MM.1S (cell line): ENCODE measurements around the gene SLC30A1.

ENCODE experiments used
- DNase-seq: peaks from one replicate; pipeline ENCODE4 v3.0.0-alpha.2; 2015
- H2AFZ ChIP-seq: fragments of 300-600 bp; sonication (generic); 2 replicates; pipeline ENCODE4 v1.6.0; 2016; ENCODE audit warnings: antibody characterized with exemption, low read length
- H3F3A ChIP-seq: fragments of 300-600 bp; sonication (generic); 2 replicates; pipeline ENCODE4 v1.6.1; 2016; ENCODE audit warnings: mild to moderate bottlenecking, antibody characterized with exemption, low read length, moderate library complexity, mixed read lengths; ENCODE audit not compliant: insufficient read depth
- H3K27ac ChIP-seq: fragments of 300-600 bp; sonication (generic); 2 replicates; pipeline ENCODE4 v1.5.1; 2016; ENCODE audit warnings: mild to moderate bottlenecking, low read length
- H3K27me3 ChIP-seq: fragments of 300-600 bp; sonication (generic); replicated peaks from 2 replicates; pipeline ENCODE4 v1.6.0; 2016; ENCODE audit warnings: low read length; ENCODE audit not compliant: insufficient read depth
- H3K36me3 ChIP-seq: fragments of 300-600 bp; sonication (generic); replicated peaks from 2 replicates; pipeline ENCODE4 v1.6.1; 2016; ENCODE audit warnings: mild to moderate bottlenecking, low read length, mixed read lengths; ENCODE audit not compliant: insufficient read depth
- H3K4me1 ChIP-seq: fragments of 300-600 bp; sonication (generic); 2 replicates; pipeline ENCODE4 v1.6.1; 2016; ENCODE audit warnings: low read length, mixed read lengths
- H3K4me2 ChIP-seq: fragments of 300-600 bp; sonication (generic); 2 replicates; pipeline ENCODE4 v1.6.0; 2016; ENCODE audit warnings: low read depth, low read length
- H3K4me3 ChIP-seq: fragments of 300-600 bp; sonication (generic); 2 replicates; pipeline ENCODE4 v1.5.1; 2016; ENCODE audit warnings: low read length, mixed read lengths
- H3K79me2 ChIP-seq: fragments of 300-600 bp; sonication (generic); 2 replicates; pipeline ENCODE4 v1.6.1; 2016; ENCODE audit warnings: mixed run types, low read length, mixed read lengths
- H3K9ac ChIP-seq: fragments of 300-600 bp; sonication (generic); 2 replicates; pipeline ENCODE4 v1.6.1; 2016; ENCODE audit warnings: low read length, mixed read lengths
- H3K9me2 ChIP-seq: fragments of 300-600 bp; sonication (generic); replicated peaks from 2 replicates; pipeline ENCODE4 v1.6.1; 2016; ENCODE audit warnings: mild to moderate bottlenecking, low read length, mixed read lengths; ENCODE audit not compliant: insufficient read depth
- H3K9me3 ChIP-seq: fragments of 300-600 bp; sonication (generic); replicated peaks from 2 replicates; pipeline ENCODE4 v1.6.1; 2016; ENCODE audit warnings: mild to moderate bottlenecking, low read length, mixed read lengths; ENCODE audit not compliant: insufficient read depth
- H4K20me1 ChIP-seq: fragments of 300-600 bp; sonication (generic); 2 replicates; pipeline ENCODE4 v1.6.1; 2016; ENCODE audit warnings: mild to moderate bottlenecking, low read length, moderate library complexity, mixed read lengths; ENCODE audit not compliant: insufficient read depth
- CTCF ChIP-seq: fragments of 300-600 bp; sonication (generic); IDR thresholded peaks from 2 replicates; pipeline ENCODE4 v1.5.1; 2016; ENCODE audit warnings: antibody characterized with exemption, low read length, mixed read lengths
- EZH2 ChIP-seq: fragments of 300-600 bp; sonication (generic); optimal IDR thresholded peaks from 2 replicates; pipeline ENCODE3; 2017; ENCODE audit warnings: low read depth, mild to moderate bottlenecking, antibody characterized with exemption, low read length, mixed read lengths
- EZH2phosphoT487 ChIP-seq: fragments of 300-600 bp; sonication (generic); IDR thresholded peaks from 2 replicates; pipeline ENCODE4 v1.6.1; 2018; ENCODE audit warnings: antibody characterized with exemption, low read length

SLC30A1 gene

GRCh38 chr1:211605034-211605433 is 26.1 kb upstream of the SLC30A1 start:
- no peaks in the 10 kb centered on the region for H3K9me2 ChIP-seq
- no peaks in the 10 kb centered on the region for H4K20me1 ChIP-seq
- no peak overlapping the region for H2AFZ ChIP-seq
- no peak overlapping the region for H3K9ac ChIP-seq
- H3K79me2 ChIP-seq = peaks cover 14% of the 10 kb centered on the region
- no peaks in the 10 kb centered on the region for H3K9me3 ChIP-seq
- H3K36me3 ChIP-seq = no peaks in the 10 kb centered on the region
- peaks cover 11% of the 10 kb centered on the region; the same call in 1 of the 2 replicates for H3K4me1 ChIP-seq
- DNase-seq = no peak
- H3K27ac ChIP-seq = no peak overlapping the region
- no peak overlapping the region for H3K4me3 ChIP-seq
- H3K4me2 ChIP-seq = no peak overlapping the region
- peaks cover 8% of the 10 kb centered on the region for H3F3A ChIP-seq
- TF ChIP-seq CTCF (no peak), EZH2 (no peak), EZH2phosphoT487 (no peak)
- no peaks in the 10 kb centered on the region for H3K27me3 ChIP-seq

- DNase-seq = no peak
- no peaks in the 10 kb centered on the region for H3K27me3 ChIP-seq
- H3K79me2 ChIP-seq = peaks cover 14% of the 10 kb centered on the region
- H3K9me2 ChIP-seq = no peaks in the 10 kb centered on the region
- H3K4me3 ChIP-seq = no peak overlapping the region
- TF ChIP-seq EZH2phosphoT487 (no peak), CTCF (no peak), EZH2 (no peak)
- H2AFZ ChIP-seq = no peak overlapping the region
- H3K36me3 ChIP-seq = no peaks in the 10 kb centered on the region
- no peak overlapping the region for H3K4me2 ChIP-seq
- H3K9ac ChIP-seq = no peak overlapping the region
- H3K4me1 ChIP-seq = peaks cover 11% of the 10 kb centered on the region; the same call in 1 of the 2 replicates
- no peaks in the 10 kb centered on the region for H3K9me3 ChIP-seq
- H4K20me1 ChIP-seq = no peaks in the 10 kb centered on the region
- H3F3A ChIP-seq = peaks cover 8% of the 10 kb centered on the region
- no peak overlapping the region for H3K27ac ChIP-seq
Observed at GRCh38 chr1:211604548-211604947, 25.6 kb upstream of the SLC30A1 start.

GRCh38 chr1:211603713-211604112 is 24.8 kb upstream of the SLC30A1 start:
- Histone ChIP-seq H2AFZ (no peak overlapping the region), H3K27me3 (no peaks in the 10 kb centered on the region), H3K36me3 (no peaks in the 10 kb centered on the region), H3K27ac (no peak overlapping the region), H3K9me2 (no peaks in the 10 kb centered on the region), H3K4me3 (no peak overlapping the region), H4K20me1 (no peaks in the 10 kb centered on the region), H3K4me1 (peaks cover 11% of the 10 kb centered on the region; the same call in 1 of the 2 replicates), H3K79me2 (peaks cover 14% of the 10 kb centered on the region), H3K4me2 (no peak overlapping the region), H3F3A (peaks cover 8% of the 10 kb centered on the region), H3K9ac (no peak overlapping the region), H3K9me3 (no peaks in the 10 kb centered on the region)
- DNase-seq = no peak
- no peak for TF ChIP-seq EZH2
- TF ChIP-seq EZH2phosphoT487 = no peak
- no peak for TF ChIP-seq CTCF
